Subcutaneous adipose tissue (tissue), 4 donors: ENCODE measurements around the gene GRB2. TPM values are rescaled to one million over a fixed set of nuclear protein-coding genes. Genes with fewer than 3 reads are reported as not detected.

ENCODE experiments used
- CTCF ChIP-seq: fragments of 450-650 bp; IDR thresholded peaks from one replicate; pipeline ENCODE4 v1.5.1; 2016; ENCODE audit warnings: low read depth, mild to moderate bottlenecking, control low read depth, antibody characterized with exemption, moderate library complexity
- total RNA-seq, 4 donors: library from RNA; depleted of rRNA; stranded (reverse); fragments of >200 nt; gene quantifications; one replicate each; pipeline ENCODE4 v1.1.0, GENCODE V29; 2016

The GRB2 gene
- total RNA-seq, 4 donors from 2014 or later = 69.3 to 133 (median 114) TPM

DNA sequence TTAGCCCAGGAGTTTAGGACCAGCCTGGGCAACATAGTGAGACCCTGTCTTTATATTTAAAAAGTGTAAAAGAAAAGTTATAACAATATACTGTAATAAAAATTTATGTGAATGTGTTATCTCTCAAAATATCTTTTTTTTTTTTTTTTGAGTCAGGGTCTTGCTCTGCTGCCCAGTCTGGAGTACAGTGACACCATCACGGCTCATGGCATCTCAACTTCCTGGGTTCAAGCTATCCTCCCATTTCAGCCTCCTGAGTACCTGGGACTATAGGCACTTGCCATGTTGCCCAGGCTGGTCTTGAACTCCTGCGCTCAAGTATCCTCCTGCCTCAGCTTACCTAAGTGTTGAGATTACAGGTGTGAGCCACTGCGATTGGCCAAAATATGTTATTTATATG, 70.8 kb downstream of the GRB2 start:
- no peak for TF ChIP-seq CTCF

DNA sequence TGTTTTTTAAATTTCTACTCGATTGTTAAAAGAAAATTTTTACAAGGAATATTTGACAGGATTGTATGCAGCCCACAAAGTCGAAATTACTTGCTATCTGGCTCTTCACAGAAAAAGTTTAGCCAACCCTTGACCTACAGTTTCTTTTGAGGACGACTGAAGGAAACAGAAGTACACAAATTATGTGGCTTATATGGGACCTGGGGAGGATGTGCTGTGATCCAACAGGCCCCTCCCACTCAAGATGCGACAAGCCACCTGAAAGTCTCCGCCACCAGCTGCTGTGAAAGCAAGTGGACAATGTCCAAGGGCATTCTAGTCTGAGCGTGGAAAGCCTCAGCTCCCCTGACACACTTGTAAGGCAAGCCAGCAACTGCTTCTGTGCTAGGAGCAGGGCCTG, 73.8 kb downstream of the GRB2 start:
- TF ChIP-seq CTCF = no peak

GRCh38 chr17:75327757-75328156, 77.7 kb downstream of the GRB2 start:
- TF ChIP-seq CTCF = no peak

DNA sequence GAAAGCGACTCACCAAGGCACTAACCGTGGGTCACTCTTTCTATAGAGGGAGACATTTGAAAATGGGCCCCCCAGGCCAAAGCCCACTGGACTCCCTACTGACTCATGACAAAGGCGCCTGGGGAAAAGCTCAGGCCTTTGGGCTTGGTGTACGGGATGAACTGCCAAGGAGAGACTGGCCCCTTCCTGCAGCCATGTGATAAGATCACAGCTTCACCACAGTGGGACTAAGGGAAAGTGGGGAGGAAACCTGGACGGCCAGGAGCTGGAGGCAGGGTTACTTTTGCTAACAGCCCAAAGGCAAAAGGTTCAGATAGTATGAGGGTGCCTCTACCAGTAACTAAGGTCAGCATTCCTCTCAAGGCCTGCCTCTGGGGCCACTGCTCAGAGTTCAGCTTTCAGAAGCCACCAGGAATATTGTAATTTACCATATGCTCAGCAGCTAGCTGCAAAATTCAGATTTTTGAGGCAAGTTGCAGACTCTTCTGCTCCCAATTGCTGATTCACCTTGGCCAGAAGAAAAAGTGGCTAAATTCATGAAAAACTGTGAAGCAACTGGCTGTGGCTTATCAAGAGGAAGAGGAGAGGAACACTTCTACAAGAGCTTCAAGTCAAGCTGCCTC, 79.1 kb downstream of the GRB2 start:
- no peak for TF ChIP-seq CTCF

DNA sequence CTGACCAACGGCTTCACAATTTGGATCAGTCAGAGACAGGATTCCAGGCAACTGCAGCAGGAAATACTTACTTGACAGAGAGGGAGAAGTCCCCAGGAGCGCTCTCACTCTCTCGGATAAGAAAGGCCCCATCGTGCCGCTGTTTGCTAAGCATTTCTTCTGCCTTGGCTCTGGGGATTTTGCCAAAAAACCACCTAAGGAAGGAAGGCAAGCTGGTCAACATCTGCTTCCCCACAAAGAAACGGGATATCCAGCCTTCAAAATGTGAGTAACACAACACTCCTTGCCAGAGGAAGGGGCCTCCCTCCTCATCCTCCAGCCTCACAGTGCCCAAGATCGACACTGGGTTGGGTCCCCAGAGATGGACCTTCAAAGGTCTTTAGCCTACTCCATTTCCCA, 79.7 kb downstream of the GRB2 start:
- TF ChIP-seq CTCF = no peak

- no peak for TF ChIP-seq CTCF
These were observed 80.1 kb downstream of the GRB2 start for GRCh38 chr17:75325348-75325747.

DNA sequence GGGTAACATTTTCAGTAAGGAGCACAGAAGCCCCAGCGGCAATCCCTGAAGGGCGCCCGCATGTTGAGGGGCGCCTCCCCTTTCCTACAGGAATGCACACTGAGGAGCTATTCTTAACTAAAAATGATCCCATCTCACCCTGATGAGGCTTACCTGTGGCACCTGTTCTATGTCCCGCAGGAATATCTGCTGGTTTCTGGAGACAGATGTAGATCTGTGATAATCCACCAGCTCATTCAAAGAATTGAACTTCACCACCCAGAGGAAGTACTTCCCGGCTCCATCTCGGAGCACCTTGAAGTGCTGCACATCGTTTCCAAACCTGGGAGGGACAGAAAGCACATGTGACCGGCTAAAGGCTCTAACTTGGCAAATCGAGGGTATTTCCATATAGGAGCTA, 84.0 kb downstream of the GRB2 start:
- TF ChIP-seq CTCF = no peak
